Stimulated activated CD4-positive, alpha-beta T cell treated with anti-CD3 and anti-CD28 coated beads, Interleukin-15, amount 100 ng/mL, for 1 hour (primary cell): Measurements from ENCODE around the gene FKBP2.
A peak's percentile ranks its signal among the peaks of the same experiment; 100 is the strongest.
"Not testable (repeated sequence)": the region's sequence is repeated elsewhere in the genome, so short reads cannot be mapped to it uniquely, and the experiment has no call there.

Experiments
- DNase-seq, 2 donors: peaks; one replicate each; pipeline ENCODE4 v3.0.0-alpha.2; 2020; ENCODE audit warnings: low read depth in 1 of 2, low spot score in 1 of 2

The FKBP2 gene

DNA sequence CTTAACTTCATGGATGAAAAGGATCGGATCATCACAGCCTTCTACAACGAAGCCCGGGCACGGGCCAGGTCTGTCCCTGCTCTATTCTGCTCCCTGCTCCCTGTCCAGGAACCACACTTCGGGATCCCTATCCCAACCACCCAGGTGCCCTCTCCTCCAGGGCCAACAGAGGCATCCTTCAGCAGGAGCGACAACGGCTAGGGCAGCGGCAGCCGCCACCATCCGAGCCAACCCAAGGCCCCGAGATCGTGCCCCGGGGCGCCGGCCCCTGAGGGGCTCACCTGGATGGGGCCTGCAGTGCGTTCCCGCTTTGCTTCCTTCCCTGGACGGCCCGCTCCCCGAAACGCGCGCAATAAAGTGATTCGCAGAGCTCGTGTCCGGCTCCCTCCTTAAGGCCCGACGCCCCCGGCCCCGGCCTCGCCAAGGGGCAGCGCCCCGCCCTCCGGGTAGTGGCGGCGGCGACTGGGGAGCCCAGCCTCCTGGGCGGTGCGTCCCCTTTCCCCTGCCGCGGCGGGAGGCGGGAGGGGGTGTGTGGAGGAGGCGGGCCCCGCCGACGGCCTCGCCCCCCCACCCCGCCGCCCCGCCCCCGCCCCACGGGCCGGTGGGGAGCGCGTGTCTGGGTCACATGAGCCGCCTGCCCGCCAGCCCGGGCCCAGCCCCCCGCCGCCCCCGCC is 6.8 kb upstream of the FKBP2 start, which contains the start of gene VEGFB:
VEGFB (plus strand) TSS at position 672 of the 674 bp plus-strand sequence. CDS start 250 bp downstream, outside the sequence.
- peak; percentile 55 to 62 for DNase-seq

DNA sequence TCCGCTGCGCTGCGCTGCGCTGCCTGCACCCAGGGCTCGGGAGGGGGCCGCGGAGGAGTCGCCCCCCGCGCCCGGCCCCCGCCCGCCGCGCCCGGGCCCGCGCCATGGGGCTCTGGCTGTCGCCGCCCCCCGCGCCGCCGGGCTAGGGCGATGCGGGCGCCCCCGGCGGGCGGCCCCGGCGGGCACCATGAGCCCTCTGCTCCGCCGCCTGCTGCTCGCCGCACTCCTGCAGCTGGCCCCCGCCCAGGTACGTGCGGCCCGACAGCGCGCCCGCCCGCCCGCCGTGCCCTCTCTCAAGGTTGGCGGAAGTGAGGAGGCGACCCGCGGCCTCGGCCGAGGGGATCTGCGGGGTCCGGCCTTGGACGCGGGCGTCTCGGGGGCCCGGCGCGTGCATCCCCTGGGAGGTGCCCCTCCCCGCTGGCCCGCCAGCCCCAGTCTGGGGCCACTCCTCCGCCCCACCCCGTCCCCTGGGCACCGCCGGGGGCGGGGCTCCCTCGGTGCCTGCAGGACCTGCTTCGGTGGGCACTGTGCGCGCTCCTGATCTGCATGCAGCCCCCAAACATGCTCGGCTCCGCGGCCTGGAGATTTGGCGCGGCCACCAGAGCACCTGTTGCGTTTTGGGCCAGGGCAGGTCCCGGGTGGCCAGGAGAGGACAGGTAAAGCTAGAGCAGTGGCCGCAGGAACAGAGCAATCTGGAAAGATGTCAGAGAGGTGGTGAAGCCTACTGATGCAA is 6.1 kb upstream of the FKBP2 start:
- DNase-seq = no peak

DNA sequence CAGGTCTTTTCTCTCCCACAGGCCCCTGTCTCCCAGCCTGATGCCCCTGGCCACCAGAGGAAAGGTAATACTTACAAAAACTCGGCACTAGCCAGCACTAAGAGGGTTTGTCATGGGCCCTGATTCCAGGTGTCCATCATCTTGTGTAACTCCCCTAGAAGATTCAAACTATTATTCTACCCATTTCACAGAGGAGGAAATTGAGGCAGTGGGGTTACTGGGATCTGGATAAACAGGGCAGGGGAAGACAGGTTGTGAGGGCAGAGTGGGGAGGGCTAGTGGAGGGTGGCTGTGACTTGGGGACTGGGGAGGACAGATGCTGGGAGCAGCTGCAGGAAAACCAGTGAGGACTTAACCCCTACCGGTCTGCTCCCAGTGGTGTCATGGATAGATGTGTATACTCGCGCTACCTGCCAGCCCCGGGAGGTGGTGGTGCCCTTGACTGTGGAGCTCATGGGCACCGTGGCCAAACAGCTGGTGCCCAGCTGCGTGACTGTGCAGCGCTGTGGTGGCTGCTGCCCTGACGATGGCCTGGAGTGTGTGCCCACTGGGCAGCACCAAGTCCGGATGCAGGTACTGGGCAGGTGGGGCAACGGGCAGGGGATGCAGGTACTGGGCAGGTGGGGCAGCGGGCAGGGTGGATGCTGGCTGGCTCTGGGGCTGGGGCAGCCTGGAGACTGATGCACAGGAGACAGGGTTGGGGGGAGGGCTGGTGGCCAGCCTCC is 5.3 kb upstream of the FKBP2 start:
- DNase-seq = no peak

DNA sequence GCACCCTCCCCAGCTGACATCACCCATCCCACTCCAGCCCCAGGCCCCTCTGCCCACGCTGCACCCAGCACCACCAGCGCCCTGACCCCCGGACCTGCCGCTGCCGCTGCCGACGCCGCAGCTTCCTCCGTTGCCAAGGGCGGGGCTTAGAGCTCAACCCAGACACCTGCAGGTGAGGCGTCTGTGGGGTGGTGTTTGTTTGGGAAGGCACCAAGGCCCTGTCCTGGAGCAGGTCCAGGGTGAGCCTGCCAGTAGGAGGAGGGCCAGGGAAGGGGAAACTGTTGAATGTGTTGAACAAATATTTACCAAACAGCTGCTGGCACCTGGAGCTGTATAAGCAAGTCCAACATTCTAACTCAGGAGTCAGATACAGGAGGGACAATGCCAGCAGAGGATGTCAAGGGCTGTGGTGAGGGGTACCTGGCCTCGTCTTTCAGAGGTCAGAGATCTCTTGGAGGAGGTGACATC is 3.4 kb upstream of the FKBP2 start:
- no peak for DNase-seq

DNA sequence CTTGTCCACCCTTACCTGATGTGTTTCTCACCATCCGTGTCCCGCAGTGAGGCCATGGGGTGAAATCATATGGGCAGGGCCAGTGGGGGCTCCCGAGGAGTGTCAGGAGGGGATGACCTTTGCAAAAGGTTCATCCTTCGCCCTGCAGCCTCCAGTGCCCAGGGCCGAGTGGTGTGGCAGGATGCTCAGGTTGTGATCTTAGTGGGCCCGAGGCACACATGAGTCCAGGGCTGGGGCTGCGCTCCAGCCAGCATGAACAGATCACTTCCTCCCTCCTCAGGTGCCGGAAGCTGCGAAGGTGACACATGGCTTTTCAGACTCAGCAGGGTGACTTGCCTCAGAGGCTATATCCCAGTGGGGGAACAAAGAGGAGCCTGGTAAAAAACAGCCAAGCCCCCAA is 2.8 kb upstream of the FKBP2 start:
- DNase-seq = no peak

DNA sequence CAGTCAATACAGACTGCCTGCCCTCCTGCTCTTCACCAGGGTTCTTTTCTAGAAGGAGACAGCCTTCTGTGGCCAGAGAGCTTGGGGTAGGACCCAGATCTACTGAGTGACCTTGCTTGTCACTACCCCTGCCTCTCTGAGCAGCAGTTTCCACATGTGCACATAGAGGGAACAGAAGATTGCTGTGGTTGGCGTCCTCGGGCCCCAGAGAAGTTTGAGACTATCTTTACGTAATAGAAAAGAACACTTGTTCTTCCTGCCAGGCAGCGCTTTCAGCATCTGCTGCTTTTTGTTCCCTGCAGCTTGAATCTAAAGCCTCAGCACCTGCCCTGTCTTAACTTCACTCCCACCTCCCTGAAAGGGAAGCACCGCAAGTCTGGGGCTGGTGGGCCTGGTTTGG is 1.9 kb upstream of the FKBP2 start:
- DNase-seq = no peak

DNA sequence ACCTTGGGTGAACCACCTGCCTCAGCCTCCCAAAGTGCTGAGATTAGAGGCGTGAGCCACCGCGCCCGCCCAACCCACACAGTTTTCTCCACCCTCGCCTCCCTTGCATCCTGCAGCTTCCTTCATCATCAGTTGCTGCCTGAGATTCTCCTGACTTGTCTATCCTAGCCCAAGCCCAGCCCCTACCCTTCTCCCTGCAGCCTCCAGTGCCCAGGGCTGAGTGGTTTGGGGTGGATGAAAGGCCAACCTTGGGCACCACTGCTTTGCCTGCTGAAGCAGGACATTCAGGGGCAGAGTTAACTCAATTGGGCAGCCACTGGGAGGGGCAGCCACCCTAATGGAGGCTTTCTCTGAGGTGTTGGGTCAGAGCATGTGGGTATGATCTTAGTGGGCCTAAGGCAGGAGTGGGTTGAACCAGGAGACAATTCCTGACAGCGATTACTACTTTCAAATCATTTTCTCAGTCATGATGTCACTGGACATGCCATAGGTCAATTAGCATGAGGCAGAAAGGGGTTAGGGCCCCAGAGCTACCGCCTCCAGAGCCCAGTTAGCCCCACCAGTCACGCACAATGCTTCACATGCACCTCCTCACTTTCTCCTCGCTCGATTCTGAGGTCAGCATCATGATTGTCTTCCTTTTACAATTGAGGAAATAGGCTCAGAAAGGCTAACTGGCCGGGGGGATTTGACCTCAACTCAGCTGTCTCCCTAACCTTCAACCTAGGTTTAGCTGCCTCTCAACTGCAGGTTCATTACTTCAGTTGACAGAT is 1.0 kb upstream of the FKBP2 start:
- DNase-seq = no peak

DNA sequence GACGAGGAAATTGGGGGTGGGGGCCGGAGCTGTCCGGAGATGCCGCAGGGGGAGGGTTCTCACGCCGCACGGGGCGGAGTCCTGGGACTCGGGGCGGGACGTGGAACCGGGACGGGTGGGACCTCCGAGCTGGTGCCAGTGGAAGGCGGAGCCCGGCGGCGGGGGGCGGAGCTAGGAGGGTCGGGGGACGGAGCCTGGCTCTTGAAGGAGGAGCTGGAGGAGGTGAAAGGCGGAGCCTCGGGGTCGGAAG is 271 bp downstream of the FKBP2 start:
- DNase-seq = peak; percentile 100

DNA sequence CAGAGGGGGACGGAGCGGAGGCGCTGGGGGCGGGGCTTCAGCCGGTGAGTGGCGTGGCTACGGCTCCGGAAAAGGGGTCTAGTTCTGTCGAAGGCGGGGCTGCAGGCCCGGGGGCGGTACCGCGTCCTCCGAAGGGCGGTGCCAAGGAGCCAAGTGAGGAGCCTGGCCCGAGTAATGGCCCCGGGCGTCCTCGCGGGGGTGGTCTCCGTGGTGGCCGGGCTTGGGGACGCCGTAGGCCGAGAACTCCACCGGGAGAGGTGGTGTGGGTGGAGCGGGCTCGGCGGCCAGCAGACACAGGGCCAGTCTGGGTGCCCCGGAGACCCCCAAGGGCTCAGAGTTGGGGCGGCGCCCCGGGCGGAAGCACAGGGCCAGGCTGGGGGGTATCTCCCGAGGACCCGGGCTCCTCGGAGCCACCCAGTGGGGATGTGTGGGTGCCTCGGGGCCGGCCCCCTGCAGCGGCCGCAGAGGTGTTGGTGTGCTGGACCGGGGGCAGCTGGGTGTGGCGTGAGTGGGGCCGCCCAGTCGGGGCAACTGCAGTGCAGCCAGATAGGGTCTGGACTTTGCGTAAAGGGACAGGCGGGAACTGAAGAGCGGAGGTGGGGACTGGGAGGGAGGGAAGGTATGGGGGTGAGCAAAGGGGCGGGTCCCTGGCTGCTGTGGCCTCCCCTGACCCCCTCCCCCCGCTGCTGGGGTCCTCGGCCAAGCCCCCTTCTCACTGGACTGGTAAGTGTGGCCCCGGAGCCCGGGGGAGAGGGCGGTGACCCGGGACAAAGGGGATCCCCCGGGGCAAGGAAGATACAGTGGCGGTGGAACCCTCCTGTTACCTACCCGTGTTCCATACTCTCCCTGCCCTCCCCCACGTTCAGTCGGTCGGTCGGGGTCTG is 838 bp downstream of the FKBP2 start:
- DNase-seq = no peak

DNA sequence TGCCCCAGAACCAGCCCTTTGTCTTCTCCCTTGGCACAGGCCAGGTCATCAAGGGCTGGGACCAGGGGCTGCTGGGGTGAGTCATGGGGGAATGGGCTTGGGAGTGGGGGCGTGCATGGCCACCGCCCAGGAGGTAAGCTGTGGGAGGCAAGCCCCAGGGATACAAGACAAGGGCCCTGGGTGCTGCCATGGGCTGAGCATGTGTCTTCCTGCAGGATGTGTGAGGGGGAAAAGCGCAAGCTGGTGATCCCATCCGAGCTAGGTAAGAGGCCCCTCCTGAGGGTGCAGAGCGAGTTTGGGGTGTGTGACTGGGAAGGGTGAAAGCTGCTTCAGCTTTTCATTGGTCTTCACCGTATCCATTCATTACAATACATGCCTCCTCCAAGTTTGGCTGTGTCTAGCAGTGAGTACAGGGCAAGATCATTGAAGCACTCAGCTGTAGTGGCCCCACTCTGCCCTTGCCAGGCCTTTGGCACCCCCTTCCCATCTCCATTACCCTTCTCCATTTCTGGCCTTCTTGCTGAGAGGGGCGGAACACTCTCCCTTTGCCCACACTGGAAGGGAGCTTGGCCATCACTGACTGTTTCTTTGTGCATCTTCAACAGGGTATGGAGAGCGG is 2.5 kb downstream of the FKBP2 start:
- no peak for DNase-seq

DNA sequence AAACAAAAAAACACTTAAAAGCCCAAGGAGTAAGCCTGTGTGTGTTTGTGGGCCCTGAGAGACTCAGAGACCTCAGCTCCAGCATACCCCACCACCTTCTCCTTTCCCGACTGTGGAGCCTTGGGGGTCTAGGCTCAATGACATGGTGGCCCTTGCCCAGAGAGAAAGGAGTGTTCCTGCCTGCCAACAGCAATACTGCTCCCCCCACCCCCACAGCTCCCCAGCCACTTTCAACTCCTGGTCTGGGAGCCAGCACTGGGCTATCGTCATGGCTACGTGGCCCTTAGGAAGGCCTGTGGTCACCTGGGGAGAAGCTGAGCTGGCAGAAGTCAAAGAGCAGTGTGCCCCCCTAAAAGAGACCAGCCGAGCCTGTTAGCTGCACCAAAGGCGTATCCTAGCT is 3.2 kb downstream of the FKBP2 start:
- no peak for DNase-seq

DNA sequence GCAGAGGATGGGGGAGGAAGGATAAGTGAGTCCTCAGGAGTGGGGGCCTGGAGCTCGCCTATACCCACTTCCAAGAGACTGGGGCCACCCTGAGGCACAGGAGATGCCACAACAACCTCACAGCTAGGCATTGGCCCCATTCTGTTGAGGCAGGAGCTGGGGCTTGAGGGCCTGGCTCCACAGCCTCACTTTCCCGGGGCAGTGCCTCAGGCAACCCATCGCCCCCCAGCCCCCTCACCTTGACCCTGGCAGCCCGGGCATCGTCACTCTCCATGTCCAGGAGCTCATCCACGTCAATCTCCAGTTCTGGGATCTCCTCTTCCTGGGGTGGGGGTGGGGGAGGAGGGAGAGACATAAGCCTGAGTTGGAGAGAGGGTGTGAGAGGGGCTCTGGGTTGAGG is 4.1 kb downstream of the FKBP2 start:
- no peak for DNase-seq

DNA sequence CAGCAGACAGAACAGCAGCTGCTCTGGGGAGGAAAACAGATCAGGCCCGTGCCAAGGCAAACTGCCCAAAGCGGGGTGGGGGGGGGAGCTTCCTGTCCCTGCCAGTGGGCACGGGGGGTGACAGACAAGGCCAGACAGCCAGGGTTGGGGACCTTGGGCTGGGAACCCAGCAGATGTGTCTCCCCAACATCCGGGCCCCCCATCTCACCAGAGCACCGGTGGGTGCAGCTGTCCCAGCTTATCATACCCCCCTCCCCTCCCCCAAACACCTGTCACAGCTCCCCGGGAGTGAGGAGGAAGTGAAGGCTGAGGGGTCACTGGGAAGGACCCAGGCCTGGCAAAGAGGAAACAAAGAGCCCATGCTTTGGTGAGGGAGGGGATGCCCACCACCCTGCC is 4.5 kb downstream of the FKBP2 start:
- DNase-seq = no peak

DNA sequence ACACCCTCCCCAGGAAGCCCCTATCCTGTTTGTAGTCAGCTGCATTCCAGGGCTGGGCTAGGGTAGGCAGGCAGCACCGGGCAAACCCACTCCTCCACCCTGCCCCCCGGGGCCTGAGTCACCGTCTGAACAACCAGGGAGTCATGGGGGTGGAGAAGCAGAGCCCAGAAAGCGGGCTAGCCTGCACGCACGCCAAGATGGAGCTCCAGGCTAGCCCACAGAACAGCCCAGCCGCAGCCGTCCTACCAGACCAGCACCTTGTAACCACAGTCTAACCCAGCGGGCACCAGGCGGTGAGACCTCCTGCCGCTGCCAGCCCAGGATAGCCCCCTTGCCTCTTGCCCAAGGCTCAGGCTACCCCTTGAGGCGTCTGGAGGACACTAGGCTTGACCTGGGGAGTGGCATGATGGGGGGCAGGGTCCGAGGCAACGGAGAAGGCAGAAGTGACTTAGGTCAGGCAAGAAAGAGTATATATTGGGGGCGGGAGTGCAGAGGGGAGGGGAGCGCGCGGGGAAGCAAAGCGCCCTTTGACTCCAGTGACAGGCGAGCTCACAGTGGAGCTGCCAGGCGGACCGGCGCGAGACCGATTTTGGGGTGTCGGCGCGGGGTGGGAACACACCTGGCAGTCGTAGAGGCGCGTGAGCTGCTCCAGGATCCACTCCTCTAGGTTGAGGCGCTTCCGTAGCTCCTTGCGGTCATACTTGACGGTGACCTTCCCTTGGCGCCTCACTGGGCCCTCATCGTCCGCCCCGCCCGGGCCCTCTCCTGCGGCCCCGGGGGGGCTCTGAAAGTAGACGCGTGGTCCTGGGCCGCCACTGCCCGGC is 5.1 kb downstream of the FKBP2 start:
- DNase-seq = peak; percentile 56 to 76

DNA sequence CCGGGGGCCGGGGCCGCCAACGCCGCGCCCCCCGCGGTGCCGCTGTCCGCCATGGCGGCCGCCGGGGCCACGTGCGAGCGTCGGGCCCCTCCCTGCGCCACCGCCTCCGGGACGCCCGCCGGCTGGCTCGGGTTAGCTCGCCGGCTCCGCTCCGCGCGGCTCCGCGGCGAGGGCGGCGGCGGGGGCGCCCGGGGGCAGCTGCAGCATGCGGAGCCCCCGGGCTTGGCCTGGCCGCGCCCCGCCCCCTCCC is 5.7 kb downstream of the FKBP2 start:
- not testable (repeated sequence) for DNase-seq

DNA sequence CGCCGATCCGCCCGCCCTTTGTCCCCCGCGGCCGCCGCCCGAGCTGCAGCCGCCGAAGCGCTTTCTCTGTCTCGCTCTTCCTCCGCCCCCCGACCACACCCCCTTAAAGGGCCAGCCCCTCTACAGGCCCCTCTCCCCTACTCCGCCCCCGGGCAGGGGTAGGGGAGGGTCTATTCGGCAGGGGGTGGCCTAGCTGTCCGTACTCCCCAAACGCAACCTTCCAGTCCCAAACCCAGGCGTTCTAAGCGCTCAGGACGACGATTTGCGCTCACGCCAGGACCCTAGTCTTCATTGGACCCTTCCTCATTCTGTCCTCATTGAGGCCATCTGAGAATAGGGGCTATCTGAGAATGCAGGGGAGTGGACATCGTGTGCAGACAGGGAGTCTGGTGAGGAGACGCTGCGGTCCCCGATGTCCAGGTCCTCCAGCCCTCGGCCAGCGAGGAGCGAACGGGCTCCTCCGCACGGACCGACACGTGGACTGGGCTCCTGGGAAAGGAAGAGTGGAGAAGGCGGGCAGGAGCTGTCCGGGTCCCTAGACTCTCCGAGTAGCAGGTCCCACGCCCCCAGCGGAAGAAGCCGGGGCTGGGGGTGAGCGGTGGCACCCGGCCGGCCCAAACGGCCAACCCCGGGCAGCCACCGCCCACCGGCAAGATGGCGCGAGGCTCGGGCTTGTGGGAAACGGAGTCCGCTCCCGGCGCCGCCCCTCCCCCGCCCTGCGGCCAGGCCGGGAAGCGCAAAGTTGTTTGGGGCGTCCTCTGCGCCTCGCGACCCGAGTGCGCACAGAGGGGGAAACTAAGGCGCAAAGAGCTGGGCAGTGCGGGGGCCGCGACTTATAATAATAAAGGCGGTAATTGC is 6.2 kb downstream of the FKBP2 start, which contains the start of gene PPP1R14B:
PPP1R14B (minus strand) TSS at position 73 of the 858 bp plus-strand sequence. CDS start 270 bp downstream, outside the sequence.
- DNase-seq = peak; percentile 56 to 77

DNA sequence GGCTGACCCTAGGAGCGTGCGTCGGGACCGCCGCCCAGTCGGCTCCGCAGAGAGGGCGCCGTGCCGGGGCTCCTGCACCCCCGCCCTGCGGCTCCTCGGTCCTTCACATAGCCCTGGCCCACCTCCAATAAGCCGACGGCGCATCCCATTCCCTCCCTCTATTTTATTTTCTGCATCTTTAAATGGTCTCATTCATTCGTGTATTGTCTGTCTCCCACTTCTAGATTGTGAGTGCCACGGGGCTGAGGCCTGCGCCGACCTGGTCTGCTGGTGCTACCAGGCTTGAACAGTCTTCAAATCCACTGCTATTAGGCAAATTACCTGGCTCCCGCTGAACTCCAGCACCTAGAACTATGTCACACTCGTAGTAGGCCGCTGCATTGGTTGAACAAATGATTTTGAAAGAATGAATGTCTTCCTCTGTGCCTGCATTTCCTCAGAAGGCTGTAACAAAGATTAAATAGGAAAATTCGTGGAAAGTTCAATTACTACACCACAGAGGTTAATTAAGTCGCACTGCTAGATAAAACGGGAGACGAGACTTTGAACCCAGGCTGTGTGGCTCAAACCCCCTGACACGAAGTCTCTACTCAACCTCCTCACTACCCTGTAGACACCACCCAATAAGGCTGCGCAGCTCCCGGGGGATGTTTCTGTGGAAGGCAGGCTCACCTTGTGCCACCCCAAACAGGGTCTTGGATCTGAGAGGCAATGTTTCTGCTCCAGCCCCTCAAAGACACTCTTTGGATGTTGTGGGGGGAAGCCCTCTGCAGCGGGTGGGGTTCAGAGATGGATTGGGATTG is 7.0 kb downstream of the FKBP2 start:
- no peak for DNase-seq

DNA sequence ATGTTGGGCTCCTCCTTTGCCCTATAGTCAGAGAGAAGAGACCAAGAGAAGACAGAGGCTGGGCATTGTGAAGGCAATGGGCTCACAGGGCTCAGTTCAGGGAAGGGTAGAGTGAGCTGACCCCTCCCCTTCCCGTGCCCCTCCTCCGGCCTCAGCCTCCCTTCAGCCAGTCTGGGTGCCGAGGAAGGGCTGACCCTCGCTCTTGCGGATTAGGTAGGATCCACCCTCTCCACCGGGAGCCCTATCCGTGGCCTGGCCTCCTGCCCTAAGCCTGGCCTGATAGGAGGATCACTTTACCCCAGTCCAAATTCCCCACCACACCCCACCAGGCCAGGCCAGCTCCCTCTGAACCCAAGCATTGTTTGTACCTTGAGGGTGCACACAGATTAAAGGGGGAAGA is 7.7 kb downstream of the FKBP2 start:
- DNase-seq = no peak
